Left kidney (tissue), 1 donor: ENCODE data around the gene PUS7L. TPM values are rescaled to one million over a fixed set of nuclear protein-coding genes. Genes with fewer than 3 reads are reported as not detected.

Experiments
- polyA plus RNA-seq: library from polyadenylated mRNA; unstranded; fragments of 120-200 nt; gene quantifications from one replicate; pipeline ENCODE4 v1.2.1, GENCODE V29; 2013; ENCODE audit not compliant: insufficient read length

Gene PUS7L
- polyA plus RNA-seq, 1 donor: 18.5 TPM

Other genes with a start within 250 kb of the PUS7L start
- gene ADAMTS20, start 206.6 kb downstream of the PUS7L start, polyA plus RNA-seq: 1.2 TPM
- gene IRAK4, start 161 bp upstream of the PUS7L start, polyA plus RNA-seq: 22.4 TPM
- gene TWF1, start 47.5 kb upstream of the PUS7L start, polyA plus RNA-seq: 80.3 TPM
- 14.0 TPM for gene TMEM117, start 77.3 kb upstream of the PUS7L start, polyA plus RNA-seq